ENCODE results near the gene CLPSL1. TPM values are rescaled to one million over a fixed set of nuclear protein-coding genes. Genes with fewer than 3 reads are reported as not detected.
A peak's percentile ranks its signal among the peaks of the same experiment; 100 is the strongest.

The CLPSL1 gene
- total RNA-seq, 1 experiment from 2014 or later: not detected

GRCh38 chr6:35754452-35755277, 26.2 kb upstream of the CLPSL1 start:
- Histone ChIP-seq H3K27me3 (ENCODE audit: control insufficient read depth, insufficient read depth, low read length) (0 out of 2 replicates have a peak, but pooled peaks cover 4% of the 10 kb centered on the region), H3K9me3 (ENCODE audit: control insufficient read depth, insufficient read depth, low read depth, low read length) (no peaks in the 10 kb centered on the region), H3K27ac (ENCODE audit: low read length) (no peak overlapping the region), H3K4me3 (ENCODE audit: low read depth in 2 of 2, low read length in 2 of 2) (no peak overlapping the region), H3K4me1 (ENCODE audit: control insufficient read depth, insufficient read depth, low read length) (no peaks in the 10 kb centered on the region), H3K36me3 (ENCODE audit: control insufficient read depth, insufficient read depth, low read length) (no peaks in the 10 kb centered on the region)
- in situ Hi-C loops (cut with HindIII; ENCODE audit: low pct_unique_long_range_greater_than_20kb, low sequenced_read_pairs) (no loop called here), intact Hi-C loops (cut with micrococcal nuclease; ENCODE audit: unreplicated experiment) (no loop called here)
- ATAC-seq: peak; percentile 46; the same call in 1 of the 2 replicates
- no TSS peak for BruUV-seq (replicated peaks)
- POLR2A ChIA-PET: no interaction called here
- no peak for DNase-seq (ENCODE audit: low read depth, low spot score)
- TF ChIP-seq REST (IDR thresholded peaks at IDR 0.05; ENCODE audit: insufficient read depth in 1 of 2, low read depth in 2 of 2, low read length in 1 of 2): no peak
- CTCF ChIA-PET: interaction anchor here (1.1 kb wide), 1 partner anchor 14 kb away, joined by 3 read pairs; no protein-coding TSS in a partner anchor

- H3K27me3 ChIP-seq (ENCODE audit: control insufficient read depth, insufficient read depth, low read length): 0 out of 2 replicates have a peak, but pooled peaks cover 4% of the 10 kb centered on the region
- no peak overlapping the region for H3K27ac ChIP-seq (ENCODE audit: low read length)
- H3K9me3 ChIP-seq (ENCODE audit: control insufficient read depth, insufficient read depth, low read depth, low read length): no peaks in the 10 kb centered on the region
- CTCF ChIA-PET: interaction anchor here (1.1 kb wide), 1 partner anchor 13 kb away, joined by 3 read pairs; no protein-coding TSS in a partner anchor
- BruUV-seq (replicated peaks): no TSS peak
- no peak for DNase-seq (ENCODE audit: low read depth, low spot score)
- no peaks in the 10 kb centered on the region for H3K4me1 ChIP-seq (ENCODE audit: control insufficient read depth, insufficient read depth, low read length)
- TF ChIP-seq POLR2AphosphoS5 (IDR thresholded peaks at IDR 0.05; ENCODE audit: low read depth, low read length) (no peak), CTCF (IDR thresholded peaks at IDR 0.05) (no peak), SIN3A (IDR thresholded peaks at IDR 0.05; ENCODE audit: borderline replicate concordance, insufficient read depth, low read depth, low read length) (no peak), REST (IDR thresholded peaks at IDR 0.05; ENCODE audit: insufficient read depth in 1 of 2, low read depth in 2 of 2, low read length in 1 of 2) (no peak), TCF7L2 (IDR thresholded peaks at IDR 0.05; ENCODE audit: low read depth, low read length) (no peak)
- no peaks in the 10 kb centered on the region for H3K36me3 ChIP-seq (ENCODE audit: control insufficient read depth, insufficient read depth, low read length)
- in situ Hi-C loops (cut with HindIII; ENCODE audit: low pct_unique_long_range_greater_than_20kb, low sequenced_read_pairs): no loop called here
- POLR2A ChIA-PET: no interaction called here
- no peak overlapping the region for H3K4me3 ChIP-seq (ENCODE audit: low read depth in 2 of 2, low read length in 2 of 2)
- intact Hi-C loops (cut with micrococcal nuclease; ENCODE audit: unreplicated experiment): no loop called here
- no peak for ATAC-seq
Observed at GRCh38 chr6:35755278-35755924, 25.4 kb upstream of the CLPSL1 start.
